Endothelial cell of umbilical vein (primary cell): ENCODE measurements around the gene CHST8. TPM values are rescaled to one million over a fixed set of nuclear protein-coding genes. Genes with fewer than 3 reads are reported as not detected.

Experiments
- BruUV-seq: library from RNA; stranded (reverse); fragments of 400-500 nt; replicated peaks from 2 replicates; lab custom pipeline; 2021; lab: Mats Ljungman, UMichigan
- CTCF ChIA-PET: fragments of 300-600, 350-600 bp; sonication (Branson Sonifier 250); formaldehyde crosslinking; loops from one replicate; lab custom pipeline; 2021; ENCODE audit warnings: antibody characterized with exemption, inconsistent platforms; lab: Charles Lee
- POLR2A ChIA-PET: fragments of 300-600, 350-600 bp; sonication (Branson Sonifier 250); formaldehyde crosslinking; loops from one replicate; lab custom pipeline; 2021; ENCODE audit warnings: antibody characterized with exemption, inconsistent platforms; lab: Charles Lee
- DNase-seq: peaks from one replicate; pipeline ENCODE4 v3.0.0-alpha.2; 2011; ENCODE audit warnings: low read depth, low spot score
- FAIRE-seq: peaks from 2 replicates; lab custom pipeline; 2011; peaks lifted over from hg19 to GRCh38; lab: Jason Lieb, UNC
- H2AFZ ChIP-seq: 2 replicates; pipeline ENCODE4 v1.6.0; 2012; ENCODE audit warnings: low read depth, low read length, control low read depth, inconsistent platforms
- H3K27ac ChIP-seq: 2 replicates; pipeline ENCODE4 v1.5.1; 2011; ENCODE audit warnings: low read depth, mild to moderate bottlenecking, control low read depth, low read length, moderate library complexity; ENCODE audit not compliant: insufficient read depth
- H3K27me3 ChIP-seq, 2 experiments: 2 replicates each; pipeline versions ENCODE4 v1.6.0 to v1.6.1; 2011; ENCODE audit warnings: low read length in 2 of 2, mixed read lengths in 1 of 2; ENCODE audit not compliant: control insufficient read depth in 2 of 2, insufficient read depth in 2 of 2
- H3K36me3 ChIP-seq, 2 experiments: 2 replicates in 1 of 2; 3 replicates in 1 of 2; pipeline ENCODE4 v1.5.1; 2011; ENCODE audit warnings: low read length in 2 of 2, mild to moderate bottlenecking in 1 of 2, moderate library complexity in 1 of 2; ENCODE audit not compliant: control insufficient read depth in 2 of 2, insufficient read depth in 2 of 2; ENCODE audit errors: extremely low read depth in 1 of 2
- H3K4me1 ChIP-seq: 3 replicates; pipeline ENCODE4 v1.5.1; 2011; ENCODE audit warnings: mild to moderate bottlenecking, low read length; ENCODE audit not compliant: control insufficient read depth, insufficient read depth; ENCODE audit errors: extremely low read depth
- H3K4me2 ChIP-seq: 2 replicates; pipeline ENCODE4 v1.6.1; 2011; ENCODE audit warnings: low read length, control low read depth, mixed read lengths; ENCODE audit not compliant: insufficient read depth
- H3K4me3 ChIP-seq, 3 experiments: fragments of 200-600 bp in 1 of 3; sonication (generic), shearing (Covaris generic) in 1 of 3; replicated peaks in 1 of 3; 2 replicates each; pipeline ENCODE4 v1.5.1; 2011 to 2016; ENCODE audit warnings: control low read depth in 3 of 3, low read length in 3 of 3, mild to moderate bottlenecking in 2 of 3, inconsistent platforms in 1 of 3, low read depth in 1 of 3, moderate library complexity in 1 of 3; ENCODE audit not compliant: insufficient read depth in 1 of 3
- H3K79me2 ChIP-seq: 2 replicates; pipeline ENCODE4 v1.6.0; 2012; ENCODE audit warnings: low read length, inconsistent platforms; ENCODE audit not compliant: control insufficient read depth, insufficient read depth
- H3K9ac ChIP-seq: replicated peaks from 2 replicates; pipeline ENCODE3; 2011; ENCODE audit warnings: low read length, control low read depth; ENCODE audit not compliant: insufficient read depth; ENCODE audit errors: extremely low read depth
- H3K9me1 ChIP-seq: replicated peaks from 3 replicates; pipeline ENCODE4 v1.6.0; 2011; ENCODE audit warnings: mild to moderate bottlenecking, low read length; ENCODE audit not compliant: control insufficient read depth, insufficient read depth; ENCODE audit errors: extremely low read depth
- H3K9me3 ChIP-seq: replicated peaks from 2 replicates; pipeline ENCODE4 v1.5.1; 2012; ENCODE audit warnings: low read length, inconsistent platforms; ENCODE audit not compliant: control insufficient read depth, insufficient read depth
- H4K20me1 ChIP-seq: replicated peaks from 2 replicates; pipeline ENCODE3; 2011; ENCODE audit warnings: mild to moderate bottlenecking, low read length; ENCODE audit not compliant: control insufficient read depth, insufficient read depth; ENCODE audit errors: extremely low read depth
- FOS ChIP-seq: IDR thresholded peaks from 2 replicates; pipeline ENCODE4 v1.6.1; 2011; ENCODE audit warnings: mild to moderate bottlenecking, low read length, moderate library complexity, borderline replicate concordance; ENCODE audit not compliant: insufficient read depth
- MYC ChIP-seq: IDR thresholded peaks from one replicate; pipeline ENCODE4 v1.6.1; 2011; ENCODE audit warnings: mild to moderate bottlenecking, low read depth, low read length
- dilution Hi-C: fragments of 300-500 bp; cut with MboI; formaldehyde crosslinking; loops from one replicate; pipeline ENCODE4 v1.15.0; 2019; ENCODE audit warnings: low sequenced_read_pairs; ENCODE audit not compliant: extremely low pct_ligation_motif_present
- intact Hi-C: fragments of 100-400 bp; cut with micrococcal nuclease; formaldehyde crosslinking; loops from one replicate; pipeline ENCODE4 v1.10.0; 2022
- polyA plus RNA-seq, 4 experiments: library from polyadenylated mRNA; depleted of rRNA in 3 of 4; stranded (reverse) in 3 of 4; unstranded in 1 of 4; fragments of >200 nt; gene quantifications; 2 replicates each; pipeline versions ENCODE4 v1.2.1 to v1.2.3, GENCODE V29; 2011 to 2012; ENCODE audit warnings: missing spikeins in 1 of 4
- total RNA-seq: library from RNA; stranded (reverse); gene quantifications from 2 replicates; pipeline ENCODE4 v1.2.3, GENCODE V29; 2021
- TF ChIP-seq, protein P1 (sequence below): IDR thresholded peaks from 2 replicates; pipeline ENCODE4 v1.6.1; 2011; ENCODE audit not compliant: insufficient read depth, insufficient read length
- TF ChIP-seq, protein P2 (sequence below), 2 donors: IDR thresholded peaks; 1 replicate in 1 of 2; 2 replicates in 1 of 2; pipeline ENCODE4 v1.5.1; 2011; ENCODE audit warnings: low read length in 2 of 2, mild to moderate bottlenecking in 2 of 2, moderate library complexity in 2 of 2, control low read depth in 1 of 2, inconsistent platforms in 1 of 2, low read depth in 1 of 2; ENCODE audit not compliant: insufficient read depth in 1 of 2; ENCODE audit errors: extremely low read depth in 1 of 2

The CHST8 gene
- total and polyA plus RNA-seq, 2 donors (not counting 3 experiments of a cell fraction or from before 2014, with no cell fraction given), result not detected

DNA sequence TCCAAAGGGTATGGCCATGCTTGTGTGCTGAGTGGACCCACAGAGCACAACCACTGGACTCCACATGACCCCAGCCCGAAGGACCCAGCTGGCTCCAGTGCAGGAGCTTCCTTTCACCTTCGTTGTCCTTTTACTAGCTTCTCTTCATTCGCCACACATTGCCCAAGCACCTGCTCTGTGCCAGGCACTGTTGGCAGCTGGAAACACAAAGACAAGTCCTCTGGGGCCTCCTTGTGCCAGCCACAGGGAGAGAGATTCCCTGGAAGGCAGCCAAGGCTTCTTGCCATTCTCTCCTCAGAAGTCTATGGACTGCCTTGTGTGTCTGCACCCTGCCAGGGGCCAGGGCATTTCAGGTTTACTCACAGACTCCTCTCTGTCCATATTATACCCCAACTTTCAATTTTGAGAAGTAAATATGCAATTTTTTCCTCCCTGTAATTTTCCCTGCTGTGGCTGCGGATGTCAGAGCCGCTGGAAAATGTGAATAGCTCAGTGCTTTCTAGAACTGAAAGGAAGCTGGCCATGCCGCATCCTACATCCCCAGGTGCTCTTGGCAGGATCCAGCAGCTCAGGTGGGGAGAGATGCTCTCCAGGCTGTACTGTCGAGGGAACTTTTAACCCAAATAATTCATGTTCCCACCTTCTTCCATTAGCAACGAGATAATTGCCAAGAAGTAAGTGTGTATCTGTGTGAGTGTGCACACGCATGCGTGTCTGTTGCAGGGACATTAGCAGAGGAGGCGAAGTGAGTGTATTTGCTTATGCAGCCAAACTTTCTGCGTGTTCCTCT lies 57.2 kb downstream of the CHST8 start:
- CTCF ChIA-PET, result no interaction called here

More for the DNA sequence above, 57.2 kb downstream of the CHST8 start:
- no peaks in the 10 kb centered on the region for H4K20me1 ChIP-seq
- intact Hi-C loops, result no loop called here
- no peaks in the 10 kb centered on the region for H3K4me1 ChIP-seq
- TF ChIP-seq, protein P1, sequence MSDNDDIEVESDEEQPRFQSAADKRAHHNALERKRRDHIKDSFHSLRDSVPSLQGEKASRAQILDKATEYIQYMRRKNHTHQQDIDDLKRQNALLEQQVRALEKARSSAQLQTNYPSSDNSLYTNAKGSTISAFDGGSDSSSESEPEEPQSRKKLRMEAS, result no peak
- TF ChIP-seq, protein P2, sequence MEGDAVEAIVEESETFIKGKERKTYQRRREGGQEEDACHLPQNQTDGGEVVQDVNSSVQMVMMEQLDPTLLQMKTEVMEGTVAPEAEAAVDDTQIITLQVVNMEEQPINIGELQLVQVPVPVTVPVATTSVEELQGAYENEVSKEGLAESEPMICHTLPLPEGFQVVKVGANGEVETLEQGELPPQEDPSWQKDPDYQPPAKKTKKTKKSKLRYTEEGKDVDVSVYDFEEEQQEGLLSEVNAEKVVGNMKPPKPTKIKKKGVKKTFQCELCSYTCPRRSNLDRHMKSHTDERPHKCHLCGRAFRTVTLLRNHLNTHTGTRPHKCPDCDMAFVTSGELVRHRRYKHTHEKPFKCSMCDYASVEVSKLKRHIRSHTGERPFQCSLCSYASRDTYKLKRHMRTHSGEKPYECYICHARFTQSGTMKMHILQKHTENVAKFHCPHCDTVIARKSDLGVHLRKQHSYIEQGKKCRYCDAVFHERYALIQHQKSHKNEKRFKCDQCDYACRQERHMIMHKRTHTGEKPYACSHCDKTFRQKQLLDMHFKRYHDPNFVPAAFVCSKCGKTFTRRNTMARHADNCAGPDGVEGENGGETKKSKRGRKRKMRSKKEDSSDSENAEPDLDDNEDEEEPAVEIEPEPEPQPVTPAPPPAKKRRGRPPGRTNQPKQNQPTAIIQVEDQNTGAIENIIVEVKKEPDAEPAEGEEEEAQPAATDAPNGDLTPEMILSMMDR (IDR thresholded peaks at IDR 0.05; ENCODE audit: extremely low read depth in 1 of 2, insufficient read depth in 1 of 2, low read depth in 1 of 2, low read length in 2 of 2), result no peak
- TF ChIP-seq FOS (no peak), MYC (no peak)
- FAIRE-seq, result no peak
- H3K9me3 ChIP-seq, result no peaks in the 10 kb centered on the region
- dilution Hi-C loops, result no loop called here
- H3K79me2 ChIP-seq, result no peaks in the 10 kb centered on the region
- H3K9me1 ChIP-seq, result no peaks in the 10 kb centered on the region
- H3K4me2 ChIP-seq, result no peak overlapping the region
- H3K36me3 ChIP-seq, result no peaks in the 10 kb centered on the region
- H3K27me3 ChIP-seq, result peaks cover 0 to 1% of the 10 kb centered on the region in 2 experiments
- no peak overlapping the region for H3K9ac ChIP-seq
- no peak overlapping the region for H3K4me3 ChIP-seq
- no peak for DNase-seq
- no TSS peak for BruUV-seq
- no peak overlapping the region for H2AFZ ChIP-seq
- POLR2A ChIA-PET, result no interaction called here
- H3K27ac ChIP-seq, result no peak overlapping the region
